ENCODE data around the gene FBXO38.

The FBXO38 gene

DNA sequence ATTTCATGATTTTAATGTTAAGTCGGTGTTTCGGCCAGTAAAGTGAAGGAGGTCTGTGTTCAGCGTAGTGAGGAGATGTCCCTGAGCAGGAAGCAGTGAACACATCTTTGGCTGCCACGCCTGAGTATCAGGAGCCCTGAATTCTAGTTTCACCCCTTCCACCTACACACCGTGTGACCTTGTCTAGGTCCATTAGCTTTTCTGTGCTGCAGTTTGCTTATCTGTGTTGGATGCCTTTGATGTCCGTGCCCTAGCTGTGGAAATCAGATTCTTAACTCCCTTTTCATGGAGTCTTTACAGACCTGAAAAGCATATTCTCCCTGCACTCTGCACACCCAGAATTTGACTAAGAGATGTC, 601 bp downstream of the FBXO38 start:
- no peak for DNase-seq

DNA sequence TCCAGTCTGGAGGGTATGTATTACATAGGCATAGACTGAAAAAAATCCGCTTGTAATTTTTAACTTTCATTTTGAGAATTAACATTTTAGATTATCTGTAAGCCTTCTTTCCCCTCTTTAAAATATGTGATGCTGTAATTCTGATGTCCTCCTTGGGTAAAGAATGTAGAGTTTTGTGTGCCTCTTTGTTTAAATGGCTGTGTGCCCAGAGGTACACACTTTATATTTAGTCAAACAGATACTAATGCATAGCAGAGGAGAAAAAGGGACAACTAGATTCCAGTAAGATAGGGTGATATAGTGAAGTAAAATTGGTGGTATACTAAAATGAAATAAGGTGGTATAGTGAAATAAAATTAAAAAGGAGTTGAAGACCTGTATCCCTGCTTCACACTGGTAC, 1.3 kb downstream of the FBXO38 start:
- DNase-seq = no peak

DNA sequence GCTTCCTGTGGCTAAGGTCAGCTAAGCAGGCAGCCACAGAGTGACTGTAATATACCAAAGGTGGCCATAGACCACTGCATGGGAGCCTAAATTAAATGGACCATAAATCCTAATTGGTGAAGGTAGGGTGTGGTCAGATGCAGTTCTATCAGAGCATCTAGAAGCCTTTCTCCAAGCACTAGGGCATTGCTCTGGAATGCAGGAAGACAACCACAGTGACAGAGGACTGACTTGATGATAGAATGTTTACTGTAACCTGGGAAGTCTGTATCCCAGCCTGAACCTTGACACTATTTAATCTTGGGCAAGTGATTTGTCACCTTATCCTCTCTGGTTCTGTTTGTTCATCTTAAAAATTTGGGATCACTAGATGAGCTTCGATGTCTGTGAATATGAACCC, 2.3 kb downstream of the FBXO38 start:
- no peak for DNase-seq

DNA sequence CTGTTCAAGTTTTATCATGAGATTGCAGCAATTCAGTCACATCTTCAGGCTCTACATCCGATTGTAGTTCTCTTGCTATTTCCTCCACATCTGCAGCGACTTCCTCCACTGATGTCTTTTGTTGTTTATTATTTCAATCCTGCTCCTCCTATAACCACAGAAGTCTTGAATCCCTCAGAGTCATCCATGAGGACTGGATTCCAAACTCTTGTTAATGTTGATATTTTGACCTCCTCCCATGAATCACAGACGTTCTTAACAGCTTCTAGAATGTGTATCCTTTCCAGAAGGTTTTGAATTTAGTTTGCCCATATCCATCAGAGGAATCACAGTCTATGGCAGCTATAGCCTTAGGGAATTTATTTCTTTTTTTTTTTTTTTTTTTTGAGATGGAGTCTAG, 3.6 kb downstream of the FBXO38 start:
- no peak for DNase-seq

DNA sequence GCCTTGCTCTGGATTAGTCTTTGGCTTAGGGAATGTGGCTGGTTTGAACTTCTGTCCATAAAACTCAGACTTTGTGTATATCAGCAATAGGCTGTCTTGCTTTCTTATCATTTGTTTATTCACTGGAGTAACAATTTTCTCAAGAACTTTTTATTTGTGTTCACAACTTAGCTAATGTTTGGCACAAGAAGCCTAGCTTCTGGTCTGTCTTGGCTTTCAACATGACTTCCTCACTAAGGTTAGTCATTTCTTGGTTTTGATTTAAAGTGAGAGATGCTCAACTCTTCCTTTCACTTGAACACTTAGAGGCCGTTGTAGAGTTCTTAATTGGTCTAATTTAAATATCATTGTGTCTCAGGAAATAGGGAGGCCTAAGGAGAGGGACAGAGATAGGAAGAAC, 4.9 kb downstream of the FBXO38 start:
- DNase-seq = no peak

DNA sequence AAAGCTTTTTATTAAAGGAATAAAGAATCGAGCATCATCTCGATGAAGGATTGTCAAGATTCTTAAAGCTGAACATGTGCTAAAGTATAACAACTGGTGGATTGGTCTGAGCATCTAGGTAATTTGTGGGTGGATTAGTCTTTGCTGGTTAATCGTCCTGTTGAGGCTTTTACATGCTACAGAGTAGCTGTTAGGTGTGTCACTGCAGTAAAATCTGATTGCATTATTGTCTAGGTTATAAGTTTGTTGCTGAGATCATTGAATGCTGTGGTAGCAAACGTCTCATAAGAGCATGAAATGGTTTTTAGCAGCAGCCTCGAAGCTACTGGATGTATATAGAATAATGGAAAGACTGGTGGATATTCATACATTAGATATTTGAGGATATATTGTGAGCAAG, 7.2 kb downstream of the FBXO38 start:
- DNase-seq = no peak

DNA sequence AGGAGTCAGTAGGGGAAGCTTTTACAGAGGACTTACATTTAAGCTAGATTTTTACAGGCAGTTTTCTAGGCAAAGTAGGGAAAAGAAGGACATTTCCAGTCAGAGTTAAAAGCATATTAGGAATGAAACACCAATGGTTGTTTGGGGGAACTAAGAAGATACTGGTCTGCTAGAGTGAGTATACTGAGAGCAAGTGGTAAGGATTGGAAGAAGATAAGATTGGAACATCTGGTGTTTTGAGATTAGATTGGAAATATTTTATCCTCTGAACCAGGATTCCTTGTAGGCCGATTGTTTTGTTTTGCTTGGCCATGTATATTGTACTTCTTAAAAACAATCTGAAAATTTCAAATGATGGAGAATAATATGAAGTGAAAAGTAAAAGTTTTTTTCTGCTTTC, 7.7 kb downstream of the FBXO38 start:
- DNase-seq = no peak

DNA sequence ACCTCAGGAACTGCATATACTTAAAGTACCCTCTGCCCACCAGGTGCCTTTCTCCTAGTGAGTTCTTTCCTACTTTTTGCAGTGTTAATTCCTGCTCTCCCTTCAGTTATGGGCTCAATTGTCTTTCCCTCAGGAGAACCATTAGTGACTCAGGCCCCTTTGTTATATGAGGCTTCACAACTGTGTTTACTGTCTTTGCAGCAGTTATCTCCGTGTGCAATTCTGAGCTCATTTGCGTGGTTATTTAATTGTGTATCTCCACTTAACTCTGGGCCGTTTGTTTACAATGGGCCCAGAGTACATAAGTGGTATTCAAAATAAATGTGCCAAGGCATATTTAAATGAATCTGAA, 9.6 kb downstream of the FBXO38 start:
- DNase-seq = no peak

DNA sequence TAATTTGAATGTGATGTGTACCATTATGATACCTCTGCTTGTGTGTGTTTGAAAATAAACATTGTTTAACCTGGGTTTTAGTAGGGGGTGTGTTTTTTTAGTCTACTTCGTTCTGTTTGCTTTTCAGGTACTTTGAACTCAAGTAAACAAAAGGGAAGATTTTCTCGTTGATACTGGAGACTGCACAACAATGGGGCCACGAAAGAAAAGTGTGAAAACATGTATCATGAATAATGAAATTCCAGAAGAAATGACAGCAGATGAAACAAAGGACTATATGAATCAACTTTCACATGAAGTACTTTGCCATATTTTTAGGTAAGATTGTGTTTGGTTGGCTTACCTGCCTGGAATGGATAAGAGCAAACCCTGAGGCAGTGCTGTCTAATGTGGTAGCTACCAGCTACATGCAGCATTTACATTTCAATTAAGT, 10.8 kb downstream of the FBXO38 start:
- DNase-seq = no peak

DNA sequence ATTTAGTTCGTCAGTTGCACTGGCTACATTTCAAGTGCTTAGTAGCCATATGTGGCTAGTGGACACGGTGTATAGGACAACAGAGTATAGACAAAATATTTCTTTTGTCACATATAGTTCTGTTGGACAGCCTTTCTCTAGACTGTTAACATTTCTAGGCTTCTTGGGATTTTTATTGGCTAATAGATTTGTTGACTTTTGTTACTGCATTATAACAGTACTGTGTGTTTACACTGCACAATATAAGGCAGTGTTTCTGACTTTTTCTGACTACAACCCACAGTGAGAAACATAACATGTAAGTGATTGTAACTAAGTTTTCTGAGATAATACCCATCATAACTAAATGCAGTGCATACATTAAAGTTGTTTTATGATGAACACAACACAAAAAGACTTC, 11.3 kb downstream of the FBXO38 start:
- DNase-seq = no peak

DNA sequence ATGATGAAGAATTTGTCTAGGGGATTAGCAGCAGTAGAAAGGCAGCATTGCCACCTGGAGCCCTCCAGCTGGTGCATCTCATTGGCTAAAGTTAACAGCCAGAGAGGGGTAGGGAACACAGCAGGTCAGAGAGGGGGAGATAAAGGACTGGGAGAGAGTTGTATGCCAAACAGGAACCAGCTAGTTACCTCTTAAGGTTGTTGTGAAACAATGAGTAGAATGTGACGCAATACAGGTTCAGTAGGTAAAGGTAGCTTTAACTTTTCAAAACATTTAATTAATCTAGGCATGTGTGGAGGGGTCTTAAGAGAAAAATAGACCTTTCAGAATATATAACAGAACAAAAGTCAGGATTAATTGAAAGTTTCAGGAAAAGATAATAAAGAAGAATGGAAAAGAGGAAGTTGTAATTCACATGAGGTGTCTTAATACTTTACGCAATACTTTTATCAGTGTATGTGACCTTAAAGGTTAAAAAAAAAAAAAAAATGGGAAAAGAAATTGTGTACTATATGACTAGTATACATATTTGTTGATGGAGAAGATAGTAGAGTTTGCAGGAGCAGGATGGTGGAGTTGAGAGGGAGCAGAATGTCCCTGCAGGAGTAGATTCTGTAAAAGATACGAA, 14.3 kb downstream of the FBXO38 start:
- DNase-seq = no peak

DNA sequence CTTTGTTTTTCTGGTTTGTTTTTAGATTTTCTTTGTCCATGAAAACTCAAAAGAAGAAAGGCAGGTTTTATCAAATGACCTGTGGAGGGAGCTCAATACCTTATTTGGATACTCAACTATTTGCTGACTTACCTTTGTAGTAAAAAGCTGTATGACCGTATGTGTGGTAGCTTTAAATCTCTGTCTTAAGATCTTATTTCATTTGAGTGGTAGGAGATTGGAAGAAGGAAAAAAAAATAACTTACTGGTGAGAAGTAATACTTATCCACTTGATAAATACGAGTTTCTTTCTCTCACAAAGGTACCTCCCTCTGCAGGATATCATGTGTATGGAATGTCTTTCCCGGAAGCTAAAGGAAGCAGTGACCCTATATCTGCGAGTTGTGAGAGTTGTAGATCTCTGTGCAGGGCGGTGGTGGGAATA, 15.0 kb downstream of the FBXO38 start:
- no peak for DNase-seq

DNA sequence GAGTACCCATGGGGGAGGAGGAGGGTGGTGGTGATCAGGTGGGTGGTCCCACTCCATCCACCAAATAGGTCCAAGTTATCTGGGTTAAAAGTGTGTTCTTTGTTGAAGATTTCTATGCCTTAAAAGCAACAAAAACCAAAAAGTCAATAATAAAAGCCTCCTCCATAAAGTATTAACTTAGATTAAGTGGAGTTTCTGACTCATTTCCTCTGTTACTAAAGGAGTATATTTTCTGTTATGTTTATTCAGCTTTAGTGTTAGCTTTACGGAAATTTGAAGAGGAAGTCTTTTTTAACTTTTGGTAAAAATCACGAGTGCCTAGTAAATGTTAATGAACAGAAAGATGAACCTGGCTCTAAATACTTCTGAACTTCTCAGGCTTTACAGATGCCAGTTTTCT, 17.8 kb downstream of the FBXO38 start:
- no peak for DNase-seq

DNA sequence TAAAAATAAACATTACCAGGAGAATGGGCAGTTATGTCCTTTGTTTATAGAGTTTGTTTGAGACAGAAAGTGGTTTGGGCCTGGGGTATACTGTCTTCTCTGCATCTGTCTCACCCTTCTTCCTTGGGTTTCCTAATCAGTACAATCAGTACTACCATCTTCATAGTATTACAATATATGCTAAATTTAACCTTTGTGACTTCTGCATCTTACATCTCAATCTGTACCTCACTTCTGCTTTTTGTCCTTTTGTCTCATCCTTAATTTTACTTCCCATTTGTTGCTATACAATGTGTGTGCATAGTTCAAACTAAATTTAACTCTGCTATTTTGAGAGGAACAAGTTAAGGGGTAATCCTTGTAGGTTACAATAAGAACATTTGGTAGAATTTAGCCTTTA, 19.6 kb downstream of the FBXO38 start:
- DNase-seq = no peak

DNA sequence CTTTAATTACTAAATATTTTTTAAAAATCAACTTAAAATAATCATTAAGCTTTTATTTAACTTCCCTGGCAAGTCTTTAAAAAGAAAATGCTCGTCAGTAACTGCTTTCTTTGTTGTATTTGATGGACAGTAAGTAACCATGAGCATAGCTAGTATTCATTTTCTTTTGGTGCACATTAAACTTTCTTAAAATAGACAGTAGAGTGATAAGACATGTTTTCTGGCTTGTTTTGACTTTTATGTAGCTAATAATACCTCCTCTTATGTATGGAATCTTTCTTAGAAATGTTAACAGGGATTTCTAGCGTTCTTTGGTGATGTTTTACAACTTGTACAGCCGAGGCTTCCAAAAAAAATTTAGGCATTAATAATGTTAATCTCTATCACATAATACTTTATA, 22.6 kb downstream of the FBXO38 start:
- no peak for DNase-seq

DNA sequence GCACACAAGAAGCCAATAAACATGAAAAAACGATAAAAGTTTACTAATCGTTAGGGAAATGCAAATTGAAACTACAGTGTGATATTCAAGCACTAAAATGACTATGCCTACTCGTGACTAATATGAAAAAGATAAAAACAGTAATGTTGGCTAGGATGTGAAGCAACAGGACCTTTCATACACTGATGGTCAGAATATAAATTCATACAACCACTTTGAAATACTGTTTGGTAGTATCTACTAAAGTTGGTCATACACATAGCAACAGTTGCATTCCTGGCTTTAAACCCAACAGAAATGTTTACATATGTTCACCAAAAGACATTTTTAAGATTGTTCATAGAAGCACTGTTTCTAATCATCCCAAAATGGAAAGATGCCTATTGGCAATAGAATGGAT, 24.3 kb downstream of the FBXO38 start:
- DNase-seq = no peak

DNA sequence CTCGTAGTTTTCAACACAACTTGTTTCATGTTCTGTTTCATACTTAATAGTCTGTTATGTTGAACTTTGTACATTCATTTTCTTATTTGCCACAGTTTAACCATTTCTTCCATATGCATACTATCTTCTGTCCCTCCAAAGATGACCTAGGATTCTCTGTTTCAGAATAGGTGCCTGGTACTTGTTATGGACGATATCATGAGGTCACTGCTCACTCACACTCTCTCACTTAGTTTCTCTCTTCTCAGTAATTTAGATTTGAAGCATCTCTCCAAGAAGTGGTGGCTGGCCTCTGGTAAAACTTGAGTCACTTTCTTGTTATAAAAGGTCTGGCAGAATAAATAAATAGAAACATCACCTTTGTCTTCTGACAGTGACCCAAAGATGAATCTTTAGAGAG, 28.4 kb downstream of the FBXO38 start:
- no peak for DNase-seq

DNA sequence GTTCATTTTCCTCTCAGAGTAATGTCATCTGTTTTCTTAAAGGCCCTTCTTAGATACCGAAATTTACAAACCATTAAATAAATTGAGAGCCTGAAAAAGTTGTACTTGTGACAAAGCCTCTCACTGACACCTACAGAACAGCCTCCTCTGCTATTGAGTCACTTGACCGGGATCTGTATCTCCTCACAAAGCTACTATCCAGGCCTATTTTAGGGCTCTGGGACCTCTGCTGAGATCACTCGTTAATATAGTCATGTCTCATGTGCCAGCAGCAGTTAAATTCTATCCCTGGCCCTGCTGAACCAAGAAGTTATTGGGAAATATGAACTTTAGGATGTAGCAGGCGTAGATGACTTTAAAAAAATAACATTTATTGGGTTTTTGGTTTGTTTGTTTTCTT, 31.1 kb downstream of the FBXO38 start:
- DNase-seq = no peak

DNA sequence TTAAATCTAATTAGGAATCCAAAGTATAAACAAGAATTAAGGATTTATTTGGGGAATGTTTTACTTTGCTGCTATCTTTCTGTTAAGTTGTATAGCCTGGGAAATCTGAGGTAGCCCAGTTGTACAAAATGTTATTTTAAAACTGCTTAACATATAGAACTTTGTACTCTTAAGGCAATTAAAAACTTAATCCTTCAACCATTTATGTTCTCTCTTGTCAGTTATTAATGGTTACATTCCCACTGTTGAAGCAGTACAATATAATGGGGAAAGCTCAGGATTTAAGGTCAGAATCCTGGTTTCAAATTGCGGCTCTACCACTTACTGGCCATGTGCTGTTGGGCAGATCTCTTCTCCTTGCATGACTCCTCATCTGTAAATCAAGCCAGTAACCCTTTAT, 32.7 kb downstream of the FBXO38 start:
- no peak for DNase-seq

DNA sequence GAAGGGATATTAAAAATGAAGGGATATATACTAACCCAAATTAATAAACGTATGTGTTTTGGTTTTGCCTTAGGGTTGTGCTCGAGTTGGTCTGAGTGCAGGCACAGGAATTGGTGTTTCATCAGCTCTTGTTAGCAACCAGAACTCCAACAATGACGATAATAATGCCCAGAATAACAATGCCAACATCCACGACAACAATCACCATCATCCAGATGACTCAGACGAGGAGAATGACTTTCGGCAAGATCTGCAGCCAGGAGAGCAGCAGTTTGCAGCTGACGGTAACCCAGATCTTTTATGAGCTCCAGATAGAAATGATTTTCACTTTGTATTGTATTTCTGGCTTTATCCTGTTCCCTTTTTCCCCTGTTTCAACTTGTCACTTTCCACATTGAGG, 33.2 kb downstream of the FBXO38 start:
- DNase-seq = no peak

DNA sequence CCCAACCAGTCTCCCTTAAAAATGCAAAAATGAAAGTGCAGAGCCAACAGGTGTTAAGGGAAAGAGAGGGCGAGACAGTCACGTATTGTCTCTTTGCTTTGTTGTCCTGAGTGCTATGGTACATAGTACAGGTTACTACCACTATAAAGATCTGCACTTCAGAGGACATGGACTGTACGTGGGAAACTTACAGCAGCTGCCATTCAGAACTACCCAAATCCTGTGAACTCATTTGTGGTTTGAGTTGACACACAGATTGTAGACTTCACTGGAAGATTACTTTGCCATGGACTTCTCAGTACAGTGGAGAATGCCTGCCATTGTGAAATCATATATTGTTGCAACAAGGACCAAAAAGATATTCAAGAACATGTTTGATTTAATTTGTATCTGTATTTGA, 34.8 kb downstream of the FBXO38 start:
- no peak for DNase-seq

DNA sequence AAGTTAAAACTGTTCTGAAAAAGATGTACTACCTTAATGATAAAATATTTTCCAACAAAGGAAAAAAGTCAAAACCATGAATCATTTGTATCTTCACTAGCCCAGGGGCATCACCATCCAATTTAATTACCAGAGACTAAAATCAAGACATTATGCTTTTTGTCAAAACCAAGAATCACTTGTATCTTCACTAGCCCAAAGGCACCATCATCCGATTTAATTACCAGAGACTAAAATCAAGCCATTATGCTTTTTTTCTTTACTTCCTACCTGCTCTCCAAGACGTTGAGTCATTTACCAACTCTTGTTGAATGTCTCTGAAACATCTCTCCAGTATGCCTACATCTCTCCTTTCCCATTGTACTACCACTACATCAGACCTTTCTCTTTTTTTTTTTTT, 37.9 kb downstream of the FBXO38 start:
- no peak for DNase-seq

DNA sequence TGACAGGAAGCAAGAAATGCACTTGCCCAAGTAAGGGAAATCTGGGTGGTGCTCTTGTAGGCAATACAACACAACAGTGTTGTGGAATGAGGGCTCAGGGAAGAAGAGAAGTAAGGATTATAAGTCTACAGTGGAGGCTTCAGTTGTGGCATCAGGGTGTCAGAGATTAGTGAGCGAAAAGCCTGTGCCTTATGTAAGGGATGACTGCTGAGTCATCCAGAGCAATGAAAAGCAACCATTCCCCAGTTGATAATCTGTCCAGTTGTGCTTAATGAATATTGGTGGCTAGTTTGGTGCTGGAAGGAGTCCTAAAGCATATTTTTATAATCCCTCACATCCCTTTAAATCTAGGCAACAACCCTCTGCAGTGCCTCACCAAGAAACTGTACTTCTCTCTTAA, 42.0 kb downstream of the FBXO38 start:
- no peak for DNase-seq

DNA sequence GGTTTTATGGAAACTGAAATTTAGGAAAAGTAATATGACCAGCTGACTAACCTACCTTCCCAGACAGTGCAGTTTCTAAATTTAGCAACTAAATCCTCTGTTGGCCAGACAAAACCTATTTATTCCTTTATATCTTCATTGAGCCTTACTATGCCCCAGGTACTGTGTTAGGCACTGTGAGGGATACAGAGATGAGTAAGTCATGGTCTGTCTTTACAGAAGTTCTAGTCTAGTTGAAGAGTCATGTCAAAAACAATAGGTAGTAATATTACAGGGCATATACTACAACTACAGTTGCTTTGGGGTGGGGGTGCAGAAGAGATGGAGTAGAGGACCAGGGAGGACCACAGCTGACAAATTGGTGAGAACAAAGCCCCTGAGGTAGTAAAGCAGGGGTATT, 42.8 kb downstream of the FBXO38 start:
- no peak for DNase-seq

DNA sequence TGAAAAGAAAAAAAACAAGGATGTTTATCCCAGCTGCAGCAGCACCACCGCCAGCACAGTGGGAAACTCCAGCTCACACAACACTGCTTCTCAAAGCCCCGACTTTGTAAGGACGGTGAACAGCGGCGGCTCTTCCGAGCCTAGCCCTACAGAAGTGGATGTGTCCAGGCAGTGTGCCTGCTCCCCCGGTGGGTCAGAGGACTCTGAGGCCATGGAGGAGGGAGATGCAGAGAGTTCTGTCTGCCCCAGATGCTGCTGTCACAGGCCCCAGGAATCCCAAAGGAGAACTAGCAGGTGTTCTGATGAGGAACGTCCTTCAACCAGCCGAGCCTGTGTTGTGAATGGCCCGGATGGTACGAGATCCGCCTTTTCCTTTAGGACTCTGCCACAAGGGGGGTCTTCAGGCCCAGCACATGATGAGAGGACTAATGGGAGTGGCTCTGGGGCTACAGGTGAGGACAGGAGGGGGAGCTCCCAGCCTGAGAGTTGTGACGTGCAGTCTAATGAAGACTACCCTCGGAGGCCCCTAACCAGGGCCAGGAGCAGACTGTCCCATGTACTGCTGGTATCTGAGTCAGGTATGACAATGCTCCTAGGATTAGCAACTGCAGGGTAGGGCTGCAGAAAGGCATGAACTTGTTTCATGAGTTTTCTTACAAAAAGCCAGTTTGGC, 43.7 kb downstream of the FBXO38 start:
- no peak for DNase-seq

DNA sequence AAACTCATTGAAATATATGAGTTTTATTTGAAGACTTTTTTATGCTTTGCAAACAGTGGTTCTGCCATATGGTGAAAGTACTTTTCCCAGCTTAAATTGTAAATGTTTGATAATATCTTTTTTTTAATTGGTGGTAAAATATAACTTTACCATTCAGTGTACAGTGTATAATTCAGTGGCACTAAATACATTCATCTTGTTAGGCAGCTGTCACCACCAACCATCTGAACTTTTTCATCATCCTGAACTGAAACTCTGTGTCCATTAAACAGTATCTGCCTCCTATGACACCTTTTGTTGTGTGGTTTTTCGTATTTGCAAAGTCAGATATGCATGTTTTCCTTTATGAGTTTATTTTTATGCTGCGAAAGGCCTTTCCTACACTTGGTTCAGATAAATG, 45.1 kb downstream of the FBXO38 start:
- no peak for DNase-seq
